ENCODE measurements around the gene LARP1.
"Not testable (repeated sequence)": the region's sequence is repeated elsewhere in the genome, so short reads cannot be mapped to it uniquely, and the experiment has no call there.

Gene LARP1

GRCh38 chr5:154755361-154756008 is at the start of gene LARP1:
Gene LARP1 (plus strand): TSS chr5:154755377. CDS start chr5:154755758, 381 bp downstream.
- peak; percentile 27 for DNase-seq

GRCh38 chr5:154706416-154706815 is 48.8 kb upstream of the LARP1 start:
- no peak for DNase-seq

- no peak for DNase-seq
These were observed 47.5 kb upstream of the LARP1 start for GRCh38 chr5:154707641-154708040.

- DNase-seq, result no peak
These were observed 47.0 kb upstream of the LARP1 start for GRCh38 chr5:154708207-154708606.

- peak; percentile 26 for DNase-seq
These were observed 46.3 kb upstream of the LARP1 start for GRCh38 chr5:154708846-154709245.

- no peak for DNase-seq
These were observed 45.5 kb upstream of the LARP1 start for GRCh38 chr5:154709368-154710305.

- peak; percentile 45 for DNase-seq
These were observed 42.4 kb upstream of the LARP1 start for GRCh38 chr5:154712518-154713437.

- peak; percentile 25 for DNase-seq
These were observed 41.5 kb upstream of the LARP1 start for GRCh38 chr5:154713615-154714125.

- peak; percentile 54 for DNase-seq
These were observed 40.8 kb upstream of the LARP1 start for GRCh38 chr5:154714266-154714986.

- no peak for DNase-seq
These were observed 33.6 kb upstream of the LARP1 start for GRCh38 chr5:154721481-154722058.

- no peak for DNase-seq
These were observed 33.1 kb upstream of the LARP1 start for GRCh38 chr5:154722097-154722496.

GRCh38 chr5:154722936-154723335 is 32.2 kb upstream of the LARP1 start:
- DNase-seq, result no peak

GRCh38 chr5:154723740-154724505 is 31.3 kb upstream of the LARP1 start:
- no peak for DNase-seq

GRCh38 chr5:154727361-154727760 is 27.8 kb upstream of the LARP1 start:
- DNase-seq, result no peak

GRCh38 chr5:154728939-154729588 is 26.1 kb upstream of the LARP1 start:
- no peak for DNase-seq

- no peak for DNase-seq
These were observed 25.6 kb upstream of the LARP1 start for GRCh38 chr5:154729613-154730012.

GRCh38 chr5:154730761-154731160 is 24.4 kb upstream of the LARP1 start:
- DNase-seq, result not testable (repeated sequence)

GRCh38 chr5:154732212-154732611 is 23.0 kb upstream of the LARP1 start:
- no peak for DNase-seq

GRCh38 chr5:154734370-154735248 is 20.6 kb upstream of the LARP1 start:
- no peak for DNase-seq

All from EL (cell line).